Immature natural killer cell (primary cell): ENCODE results near the gene RPS6KA3. TPM values are rescaled to one million over a fixed set of nuclear protein-coding genes. Genes with fewer than 3 reads are reported as not detected.
"Not testable (repeated sequence)": the region's sequence is repeated elsewhere in the genome, so short reads cannot be mapped to it uniquely, and the experiment has no call there.

Experiments used
- DNase-seq, 3 donors: peaks; one replicate each; pipeline ENCODE4 v3.0.0; 2022; ENCODE audit warnings: mixed read lengths in 1 of 3
- H3K27ac Mint-ChIP-seq, 6 donors: one replicate each; pipeline ENCODE4 v1.8.0; 2020; ENCODE audit warnings: mixed read lengths in 6 of 6, mild to moderate bottlenecking in 5 of 6, inconsistent platforms in 4 of 6, moderate library complexity in 3 of 6
- H3K27me3 Mint-ChIP-seq, 3 donors: one replicate each; pipeline ENCODE4 v1.8.0; 2020 to 2021; ENCODE audit warnings: low read depth in 3 of 3, mild to moderate bottlenecking in 3 of 3, mixed read lengths in 3 of 3, moderate library complexity in 3 of 3, inconsistent platforms in 1 of 3
- H3K36me3 Mint-ChIP-seq, 3 donors: one replicate each; pipeline ENCODE4 v1.8.0; 2020; ENCODE audit warnings: mixed read lengths in 3 of 3, inconsistent platforms in 2 of 3, mild to moderate bottlenecking in 2 of 3
- H3K4me1 Mint-ChIP-seq, 2 donors: one replicate each; pipeline ENCODE4 v1.8.0; 2020; ENCODE audit warnings: inconsistent platforms in 2 of 2, mild to moderate bottlenecking in 2 of 2, mixed read lengths in 2 of 2, moderate library complexity in 1 of 2
- H3K4me3 Mint-ChIP-seq, 5 donors: one replicate each; pipeline ENCODE4 v1.8.0; 2020; ENCODE audit warnings: mild to moderate bottlenecking in 5 of 5, mixed read lengths in 5 of 5, inconsistent platforms in 3 of 5, moderate library complexity in 3 of 5
- H3K9me3 Mint-ChIP-seq, 6 donors: one replicate each; pipeline ENCODE4 v1.8.0; 2020; ENCODE audit warnings: mild to moderate bottlenecking in 6 of 6, mixed read lengths in 6 of 6, inconsistent platforms in 4 of 6, moderate library complexity in 3 of 6
- polyA plus RNA-seq, 3 donors: library from polyadenylated mRNA; unstranded; fragments of 300-500 nt; fragmentation: Illumina TruSeq; gene quantifications; one replicate each; pipeline ENCODE4 v1.2.3, GENCODE V29; 2021

Gene RPS6KA3
- polyA plus RNA-seq, 3 donors from 2014 or later = 16.9 to 38.7 (median 28.4) TPM

- H3K36me3 Mint-ChIP-seq = peaks cover 0 to 4% (median 0%) of the 10 kb centered on the region in 3 donors
- peaks cover 40 to 72% of the 10 kb centered on the region in 2 donors for H3K4me1 Mint-ChIP-seq
- peaks cover 0 to 12% (median 1%) of the 10 kb centered on the region in 3 donors for H3K27me3 Mint-ChIP-seq
- no peaks in the 10 kb centered on the region for H3K9me3 Mint-ChIP-seq
- peak; percentile 63 to 71 (median 66) for DNase-seq
- peak overlapping the region in 3 of 5 donors; percentile 11 to 26 (median 12) for H3K4me3 Mint-ChIP-seq
- peak overlapping the region; percentile 46 to 86 (median 78) for H3K27ac Mint-ChIP-seq
Observed at GRCh38 chrX:20252381-20253231, 14.1 kb downstream of the RPS6KA3 start.

GRCh38 chrX:20251691-20252090, 15.0 kb downstream of the RPS6KA3 start:
- H3K27me3 Mint-ChIP-seq = peaks cover 0 to 12% (median 1%) of the 10 kb centered on the region in 3 donors
- peak overlapping the region in 4 of 6 donors; percentile 3 to 63 (median 51) for H3K27ac Mint-ChIP-seq
- peaks cover 0 to 4% (median 0%) of the 10 kb centered on the region in 3 donors for H3K36me3 Mint-ChIP-seq
- no peak overlapping the region for H3K4me3 Mint-ChIP-seq
- no peak for DNase-seq
- no peaks in the 10 kb centered on the region for H3K9me3 Mint-ChIP-seq
- H3K4me1 Mint-ChIP-seq = peaks cover 38 to 63% of the 10 kb centered on the region in 2 donors

- Mint-ChIP-seq H3K27me3 (peaks cover 1 to 10% (median 1%) of the 10 kb centered on the region in 3 donors), H3K4me1 (peaks cover 38 to 61% of the 10 kb centered on the region in 2 donors), H3K27ac (peak overlapping the region in 1 of 6 donors; percentile 30)
- not testable (repeated sequence) for H3K4me3 Mint-ChIP-seq, H3K36me3 Mint-ChIP-seq, H3K9me3 Mint-ChIP-seq, DNase-seq
Observed at GRCh38 chrX:20250146-20250545, 16.6 kb downstream of the RPS6KA3 start.

- peaks cover 0 to 4% (median 0%) of the 10 kb centered on the region in 3 donors for H3K36me3 Mint-ChIP-seq
- H3K27me3 Mint-ChIP-seq = peaks cover 1 to 3% (median 1%) of the 10 kb centered on the region in 3 donors
- peaks cover 33 to 61% of the 10 kb centered on the region in 2 donors for H3K4me1 Mint-ChIP-seq
- peak overlapping the region in 1 of 5 donors; percentile 33 for H3K4me3 Mint-ChIP-seq
- no peak for DNase-seq
- no peaks in the 10 kb centered on the region for H3K9me3 Mint-ChIP-seq
- H3K27ac Mint-ChIP-seq = peak overlapping the region in 3 of 6 donors; percentile 40 to 65 (median 46)
Observed at GRCh38 chrX:20248592-20249192, 18.0 kb downstream of the RPS6KA3 start.

- peaks cover 21 to 70% of the 10 kb centered on the region in 2 donors for H3K4me1 Mint-ChIP-seq
- no peak for DNase-seq
- H3K4me3 Mint-ChIP-seq = no peak overlapping the region
- no peak overlapping the region for H3K27ac Mint-ChIP-seq
- peaks cover 0 to 2% (median 1%) of the 10 kb centered on the region in 3 donors for H3K27me3 Mint-ChIP-seq
- peaks cover 0 to 2% (median 0%) of the 10 kb centered on the region in 6 donors for H3K9me3 Mint-ChIP-seq
- peaks cover 0 to 4% (median 4%) of the 10 kb centered on the region in 3 donors for H3K36me3 Mint-ChIP-seq
Observed at GRCh38 chrX:20244931-20245330, 21.8 kb downstream of the RPS6KA3 start.

- Mint-ChIP-seq H3K27me3 (peaks cover 0 to 2% (median 2%) of the 10 kb centered on the region in 3 donors), H3K4me1 (peaks cover 26 to 74% of the 10 kb centered on the region in 2 donors), H3K4me3 (no peak overlapping the region), H3K36me3 (peaks cover 3 to 7% (median 7%) of the 10 kb centered on the region in 3 donors), H3K9me3 (peaks cover 0 to 6% (median 1%) of the 10 kb centered on the region in 6 donors), H3K27ac (no peak overlapping the region)
- DNase-seq = no peak
Observed at GRCh38 chrX:20240201-20240600, 26.5 kb downstream of the RPS6KA3 start.

GRCh38 chrX:20237864-20238263, 28.8 kb downstream of the RPS6KA3 start:
- Mint-ChIP-seq H3K27me3 (peaks cover 0 to 2% (median 2%) of the 10 kb centered on the region in 3 donors), H3K4me3 (no peak overlapping the region), H3K4me1 (peaks cover 23 to 61% of the 10 kb centered on the region in 2 donors), H3K36me3 (peaks cover 6 to 8% (median 8%) of the 10 kb centered on the region in 3 donors), H3K27ac (peak overlapping the region in 3 of 6 donors; percentile 5 to 47 (median 46)), H3K9me3 (peaks cover 0 to 7% (median 2%) of the 10 kb centered on the region in 6 donors)
- DNase-seq = no peak

- no peak overlapping the region for H3K27ac Mint-ChIP-seq
- peaks cover 4 to 6% (median 4%) of the 10 kb centered on the region in 3 donors for H3K36me3 Mint-ChIP-seq
- H3K9me3 Mint-ChIP-seq = peaks cover 0 to 5% (median 2%) of the 10 kb centered on the region in 6 donors
- peaks cover 23 to 41% of the 10 kb centered on the region in 2 donors for H3K4me1 Mint-ChIP-seq
- DNase-seq = no peak
- peaks cover 0 to 2% (median 2%) of the 10 kb centered on the region in 3 donors for H3K27me3 Mint-ChIP-seq
- no peak overlapping the region for H3K4me3 Mint-ChIP-seq
Observed at GRCh38 chrX:20235755-20236154, 31.0 kb downstream of the RPS6KA3 start.

- DNase-seq = no peak
- Mint-ChIP-seq H3K4me3 (no peak overlapping the region), H3K9me3 (peaks cover 0 to 5% (median 2%) of the 10 kb centered on the region in 6 donors), H3K36me3 (peaks cover 6 to 11% (median 9%) of the 10 kb centered on the region in 3 donors), H3K27me3 (peaks cover 0 to 4% (median 2%) of the 10 kb centered on the region in 3 donors), H3K27ac (no peak overlapping the region), H3K4me1 (peaks cover 17 to 34% of the 10 kb centered on the region in 2 donors)
Observed at GRCh38 chrX:20233336-20233735, 33.4 kb downstream of the RPS6KA3 start.

- H3K27me3 Mint-ChIP-seq = peaks cover 0 to 6% (median 2%) of the 10 kb centered on the region in 3 donors
- H3K36me3 Mint-ChIP-seq = peaks cover 6 to 12% (median 10%) of the 10 kb centered on the region in 3 donors
- H3K9me3 Mint-ChIP-seq = peaks cover 0 to 5% (median 1%) of the 10 kb centered on the region in 6 donors
- H3K27ac Mint-ChIP-seq = peak overlapping the region in 2 of 6 donors; percentile 6
- H3K4me1 Mint-ChIP-seq = peaks cover 6 to 23% of the 10 kb centered on the region in 2 donors
- H3K4me3 Mint-ChIP-seq = no peak overlapping the region
- no peak for DNase-seq
Observed at GRCh38 chrX:20231598-20231997, 35.1 kb downstream of the RPS6KA3 start.

GRCh38 chrX:20230406-20230805, 36.3 kb downstream of the RPS6KA3 start:
- peak overlapping the region in 1 of 6 donors; percentile 6 for H3K27ac Mint-ChIP-seq
- no peak overlapping the region for H3K4me3 Mint-ChIP-seq
- H3K9me3 Mint-ChIP-seq = peaks cover 0 to 3% (median under 1%) of the 10 kb centered on the region in 6 donors
- H3K36me3 Mint-ChIP-seq = peaks cover 5 to 11% (median 9%) of the 10 kb centered on the region in 3 donors
- no peak for DNase-seq
- H3K4me1 Mint-ChIP-seq = peaks cover 8 to 22% of the 10 kb centered on the region in 2 donors
- peaks cover 0 to 6% (median 0%) of the 10 kb centered on the region in 3 donors for H3K27me3 Mint-ChIP-seq

- no peak overlapping the region for H3K4me3 Mint-ChIP-seq
- no peak for DNase-seq
- no peaks in the 10 kb centered on the region for H3K9me3 Mint-ChIP-seq
- no peak overlapping the region for H3K27ac Mint-ChIP-seq
- H3K36me3 Mint-ChIP-seq = peaks cover 0 to 7% (median 6%) of the 10 kb centered on the region in 3 donors
- peaks cover 0 to 6% (median 0%) of the 10 kb centered on the region in 3 donors for H3K27me3 Mint-ChIP-seq
- peaks cover 14 to 29% of the 10 kb centered on the region in 2 donors for H3K4me1 Mint-ChIP-seq
Observed at GRCh38 chrX:20229155-20229554, 37.6 kb downstream of the RPS6KA3 start.

- H3K4me3 Mint-ChIP-seq = no peak overlapping the region
- H3K9me3 Mint-ChIP-seq = no peaks in the 10 kb centered on the region
- peaks cover 0 to 7% (median 6%) of the 10 kb centered on the region in 3 donors for H3K36me3 Mint-ChIP-seq
- H3K27ac Mint-ChIP-seq = peak overlapping the region in 1 of 6 donors; percentile 26
- DNase-seq = no peak
- peaks cover 0 to 4% (median 0%) of the 10 kb centered on the region in 3 donors for H3K27me3 Mint-ChIP-seq
- peaks cover 18 to 38% of the 10 kb centered on the region in 2 donors for H3K4me1 Mint-ChIP-seq
Observed at GRCh38 chrX:20228245-20228644, 38.5 kb downstream of the RPS6KA3 start.
